Measurements from ENCODE around the gene KRT26. TPM values are rescaled to one million over a fixed set of nuclear protein-coding genes. Genes with fewer than 3 reads are reported as not detected.
"Not testable (repeated sequence)": the region's sequence is repeated elsewhere in the genome, so short reads cannot be mapped to it uniquely, and the experiment has no call there.

KRT26 gene
- total and polyA plus RNA-seq, 12 donors: not detected

- WGBS, 2 donors: 89 to 93% methylated on average over 1 of the region's 1 CpG
- peaks cover 0 to 19% (median 0%) of the 10 kb centered on the region in 9 donors for H3K36me3 ChIP-seq
- H3K4me3 ChIP-seq: no peak overlapping the region
- peaks cover 0 to 34% (median 22%) of the 10 kb centered on the region in 9 donors for H3K4me1 ChIP-seq
- no peak for DNase-seq
- ATAC-seq: no peak
- intact Hi-C loops (cut with DNase I): no loop called here
- no peak overlapping the region for H3K27ac ChIP-seq
- H3K27me3 ChIP-seq: peaks cover 0 to 35% (median 0%) of the 10 kb centered on the region in 7 donors
- H3K9me3 ChIP-seq: peaks cover 0 to 5% (median 0%) of the 10 kb centered on the region in 11 donors
- no peak for TF ChIP-seq CTCF (IDR thresholded peaks at IDR 0.05)
Observed at GRCh38 chr17:40815381-40815780, 43.4 kb upstream of the KRT26 start.

- Histone ChIP-seq H3K27me3 (peaks cover 0 to 42% (median 0%) of the 10 kb centered on the region in 7 donors), H3K36me3 (peaks cover 0 to 19% (median 0%) of the 10 kb centered on the region in 9 donors), H3K4me1 (peaks cover 3 to 34% (median 21%) of the 10 kb centered on the region in 9 donors)
- H3K4me3 ChIP-seq; H3K27ac ChIP-seq; DNase-seq; ATAC-seq; intact Hi-C loops (cut with DNase I); H3K9me3 ChIP-seq: not testable (repeated sequence)
- 88 to 91% methylated on average over 3 of the region's 3 CpGs for WGBS, 2 donors
Observed at GRCh38 chr17:40814657-40815056, 42.7 kb upstream of the KRT26 start.

DNA sequence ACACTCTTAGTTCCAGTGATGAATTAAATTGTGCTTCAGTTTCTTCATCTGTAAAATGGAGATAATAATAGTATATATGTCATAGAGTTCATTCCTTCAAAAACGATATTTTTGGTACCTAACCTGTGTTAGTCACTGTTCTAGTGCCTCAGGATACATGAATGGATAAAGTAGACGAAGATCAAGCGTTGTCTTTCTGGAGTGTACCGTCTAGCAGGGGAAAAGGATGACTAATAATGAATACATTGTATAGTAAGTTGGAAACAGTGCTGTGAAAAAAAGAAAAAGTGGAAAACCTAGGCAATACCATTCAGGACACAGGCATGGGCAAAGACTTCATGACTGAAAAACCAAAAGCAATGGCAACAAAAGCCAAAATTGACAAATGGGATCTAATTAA, 41.8 kb upstream of the KRT26 start:
- no peak for TF ChIP-seq CTCF (IDR thresholded peaks at IDR 0.05)
- Histone ChIP-seq H3K36me3 (peaks cover 0 to 19% (median 0%) of the 10 kb centered on the region in 9 donors), H3K27me3 (peaks cover 0 to 50% (median 0%) of the 10 kb centered on the region in 7 donors), H3K4me1 (peaks cover 3 to 39% (median 29%) of the 10 kb centered on the region in 9 donors), H3K4me3 (no peak overlapping the region), H3K27ac (no peak overlapping the region), H3K9me3 (peaks cover 0 to 5% (median 0%) of the 10 kb centered on the region in 11 donors)
- intact Hi-C loops (cut with DNase I): no loop called here
- DNase-seq: no peak
- WGBS, 2 donors: 72 to 74% methylated on average over 4 of the region's 4 CpGs
- no peak for ATAC-seq

- WGBS, 2 donors: 80 to 87% methylated on average over 3 of the region's 3 CpGs
- H3K36me3 ChIP-seq: peaks cover 0 to 14% (median 0%) of the 10 kb centered on the region in 9 donors
- H3K9me3 ChIP-seq: peaks cover 0 to 5% (median 0%) of the 10 kb centered on the region in 11 donors
- ATAC-seq: no peak
- peaks cover 0 to 62% (median 0%) of the 10 kb centered on the region in 7 donors for H3K27me3 ChIP-seq
- H3K4me1 ChIP-seq: peaks cover 3 to 36% (median 23%) of the 10 kb centered on the region in 9 donors
- no peak for TF ChIP-seq CTCF (IDR thresholded peaks at IDR 0.05)
- H3K27ac ChIP-seq: no peak overlapping the region
- DNase-seq: no peak
- intact Hi-C loops (cut with DNase I): no loop called here
- no peak overlapping the region for H3K4me3 ChIP-seq
Observed at GRCh38 chr17:40812639-40813038, 40.6 kb upstream of the KRT26 start.

DNA sequence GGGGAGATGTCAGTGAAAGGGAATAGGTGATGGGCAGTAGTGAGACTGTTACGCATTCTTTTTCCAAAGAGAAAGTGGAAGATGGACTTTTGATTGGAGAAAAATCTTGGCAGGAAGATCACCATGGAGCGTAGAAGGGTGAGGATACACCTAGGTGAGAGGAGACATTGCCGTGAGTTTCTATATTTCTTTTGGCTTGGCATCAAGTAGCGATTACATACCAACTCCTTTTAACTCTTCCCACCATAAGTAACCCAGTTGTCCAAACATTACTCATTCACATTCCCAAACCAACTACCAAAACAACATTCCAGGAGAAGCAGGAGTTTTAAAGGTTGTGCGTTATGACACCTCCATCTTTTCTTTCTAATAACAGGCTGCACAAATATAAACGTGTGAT, 38.5 kb upstream of the KRT26 start:
- TF ChIP-seq CTCF (IDR thresholded peaks at IDR 0.05): no peak

More for the DNA sequence above, 38.5 kb upstream of the KRT26 start:
- H3K9me3 ChIP-seq: peaks cover 0 to 5% (median 0%) of the 10 kb centered on the region in 11 donors
- H3K27ac ChIP-seq: peak overlapping the region in 5 of 10 donors; percentile 4 to 58 (median 50)
- intact Hi-C loops (cut with DNase I): no loop called here
- peaks cover 0 to 31% (median 22%) of the 10 kb centered on the region in 9 donors for H3K4me1 ChIP-seq
- peaks cover 0 to 78% (median 0%) of the 10 kb centered on the region in 7 donors for H3K27me3 ChIP-seq
- H3K36me3 ChIP-seq: no peaks in the 10 kb centered on the region
- ATAC-seq (no peak), DNase-seq (no peak)
- H3K4me3 ChIP-seq: no peak overlapping the region
- WGBS, 2 donors: 51 to 68% methylated on average over 6 of the region's 6 CpGs

Data from heart right ventricle (tissue), 16 donors.